OCI-LY1 (cell line): Measurements from ENCODE around the gene RASGRF1.

ENCODE experiments used
- H2AFZ ChIP-seq: fragments of 200-600 bp; sonication (generic), shearing (Covaris generic); 2 replicates; pipeline ENCODE4 v1.6.0; 2014; ENCODE audit warnings: antibody characterized with exemption, mild to moderate bottlenecking, low read length
- H3F3A ChIP-seq: fragments of 200-600 bp; sonication (generic), shearing (Covaris generic); 2 replicates; pipeline ENCODE4 v1.6.0; 2014; ENCODE audit warnings: mild to moderate bottlenecking, antibody characterized with exemption, low read length, moderate library complexity; ENCODE audit not compliant: insufficient read depth
- H3K27ac ChIP-seq: fragments of 200-600 bp; sonication (generic); 2 replicates; pipeline ENCODE4 v1.5.1; 2014; ENCODE audit warnings: low read length, mixed run types, mild to moderate bottlenecking, low read depth; ENCODE audit not compliant: poor library complexity, severe bottlenecking
- H3K27me3 ChIP-seq: fragments of 200-600 bp; sonication (generic); 2 replicates; pipeline ENCODE4 v1.6.0; 2014; ENCODE audit warnings: antibody characterized with exemption, mild to moderate bottlenecking, low read length, moderate library complexity; ENCODE audit not compliant: insufficient read depth
- H3K36me3 ChIP-seq: fragments of 200-600 bp; sonication (generic); 2 replicates; pipeline ENCODE4 v1.6.1; 2014; ENCODE audit warnings: mild to moderate bottlenecking, antibody characterized with exemption, low read length, moderate library complexity, mixed read lengths; ENCODE audit not compliant: insufficient read depth
- H3K4me1 ChIP-seq: fragments of 200-600 bp; sonication (generic); 2 replicates; pipeline ENCODE4 v1.5.1; 2014; ENCODE audit warnings: mild to moderate bottlenecking, low read length, moderate library complexity; ENCODE audit not compliant: insufficient read depth, severe bottlenecking
- H3K4me2 ChIP-seq: fragments of 200-600 bp; sonication (generic), shearing (Covaris generic); 2 replicates; pipeline ENCODE4 v1.6.1; 2014; ENCODE audit warnings: low read length
- H3K4me3 ChIP-seq: fragments of 200-600 bp; sonication (generic); 2 replicates; pipeline ENCODE4 v1.5.1; 2014; ENCODE audit warnings: low read length, low read depth, mild to moderate bottlenecking, mixed read lengths; ENCODE audit not compliant: poor library complexity, severe bottlenecking
- H3K79me2 ChIP-seq: fragments of 200-600 bp; shearing (Covaris generic); 2 replicates; pipeline ENCODE4 v1.6.1; 2016; ENCODE audit warnings: mixed run types, low read length, mixed read lengths; ENCODE audit not compliant: insufficient read depth
- H3K9ac ChIP-seq: fragments of 200-600 bp; sonication (generic), shearing (Covaris generic); 2 replicates; pipeline ENCODE4 v1.6.1; 2014; ENCODE audit warnings: mild to moderate bottlenecking, low read length, mixed read lengths
- H3K9me2 ChIP-seq: fragments of 200-600 bp; sonication (generic), shearing (Covaris generic); 2 replicates; pipeline ENCODE4 v1.6.1; 2014; ENCODE audit warnings: low read depth, mild to moderate bottlenecking, low read length, mixed read lengths
- H3K9me3 ChIP-seq: fragments of 200-600 bp; shearing (Covaris generic); 2 replicates; pipeline ENCODE4 v1.6.1; 2014; ENCODE audit warnings: low read length, mixed read lengths
- H4K20me1 ChIP-seq: fragments of 200-600 bp; sonication (generic), shearing (Covaris generic); 2 replicates; pipeline ENCODE4 v1.6.0; 2016; ENCODE audit warnings: mild to moderate bottlenecking, low read length; ENCODE audit not compliant: insufficient read depth
- CTCF ChIP-seq: fragments of 200-600 bp; sonication (generic), shearing (Covaris generic); IDR thresholded peaks from 2 replicates; pipeline ENCODE4 v1.5.1; 2017; ENCODE audit warnings: mild to moderate bottlenecking, antibody characterized with exemption, low read length, moderate library complexity, mixed read lengths
- EZH2 ChIP-seq: fragments of 200-600 bp; sonication (generic), shearing (Covaris generic); IDR thresholded peaks from 2 replicates; pipeline ENCODE4 v1.8.0; 2017; ENCODE audit warnings: borderline replicate concordance, mixed run types, mild to moderate bottlenecking, antibody characterized with exemption, low read length, moderate library complexity, mixed read lengths

Gene RASGRF1

GRCh38 chr15:79132770-79133169 lies 42.2 kb upstream of the RASGRF1 start:
- H3K27ac ChIP-seq: no peak overlapping the region
- peaks cover 7% of the 10 kb centered on the region; the same call in 1 of the 2 replicates for H3K27me3 ChIP-seq
- no peaks in the 10 kb centered on the region for H4K20me1 ChIP-seq
- no peak overlapping the region for H3K4me3 ChIP-seq
- H3K79me2 ChIP-seq: no peaks in the 10 kb centered on the region
- H3K9me2 ChIP-seq: no peaks in the 10 kb centered on the region
- no peaks in the 10 kb centered on the region for H3F3A ChIP-seq
- H3K36me3 ChIP-seq: no peaks in the 10 kb centered on the region; the same call in 1 of the 2 replicates
- no peak overlapping the region for H3K4me2 ChIP-seq
- H3K4me1 ChIP-seq: no peaks in the 10 kb centered on the region
- H2AFZ ChIP-seq: no peak overlapping the region
- no peak for TF ChIP-seq CTCF
- no peak for TF ChIP-seq EZH2
- H3K9me3 ChIP-seq: no peaks in the 10 kb centered on the region
- H3K9ac ChIP-seq: no peak overlapping the region

GRCh38 chr15:79132361-79132760 lies 41.8 kb upstream of the RASGRF1 start:
- Histone ChIP-seq H3K4me3 (no peak overlapping the region), H3K9me2 (no peaks in the 10 kb centered on the region), H3K9ac (no peak overlapping the region), H3K4me2 (no peak overlapping the region), H3K27ac (no peak overlapping the region), H4K20me1 (no peaks in the 10 kb centered on the region), H3K36me3 (no peaks in the 10 kb centered on the region; the same call in 1 of the 2 replicates), H3K4me1 (no peaks in the 10 kb centered on the region), H3K27me3 (peaks cover 7% of the 10 kb centered on the region; the same call in 1 of the 2 replicates), H2AFZ (no peak overlapping the region), H3K79me2 (no peaks in the 10 kb centered on the region), H3K9me3 (no peaks in the 10 kb centered on the region), H3F3A (no peaks in the 10 kb centered on the region)
- TF ChIP-seq EZH2 (no peak), CTCF (no peak)

GRCh38 chr15:79130535-79131130 lies 40.1 kb upstream of the RASGRF1 start:
- H3K4me3 ChIP-seq: no peak overlapping the region
- peaks cover 7% of the 10 kb centered on the region; the same call in 1 of the 2 replicates for H3K27me3 ChIP-seq
- TF ChIP-seq CTCF (peak; percentile 30; the same call in 1 of the 2 replicates), EZH2 (no peak)

More at GRCh38 chr15:79130535-79131130, 40.1 kb upstream of the RASGRF1 start:
- Histone ChIP-seq H3F3A (no peaks in the 10 kb centered on the region), H3K79me2 (no peaks in the 10 kb centered on the region), H3K4me1 (no peaks in the 10 kb centered on the region), H3K9me2 (no peaks in the 10 kb centered on the region), H3K9me3 (no peaks in the 10 kb centered on the region), H3K27ac (no peak overlapping the region), H3K4me2 (no peak overlapping the region), H3K9ac (no peak overlapping the region), H3K36me3 (no peaks in the 10 kb centered on the region; the same call in 1 of the 2 replicates), H4K20me1 (no peaks in the 10 kb centered on the region), H2AFZ (no peak overlapping the region)
